Fibroblast of pulmonary artery (primary cell): ENCODE measurements around the gene SPACA6.
A peak's percentile ranks its signal among the peaks of the same experiment; 100 is the strongest.

Source experiments
- DNase-seq: peaks from one replicate; pipeline ENCODE4 v3.0.0-alpha.2; 2010; ENCODE audit warnings: low read depth
- H3K4me3 ChIP-seq: replicated peaks from 2 replicates; pipeline ENCODE4 v1.5.1; 2011; ENCODE audit warnings: low read depth, mild to moderate bottlenecking, control low read depth, low read length, moderate library complexity
- CTCF ChIP-seq: IDR thresholded peaks from 2 replicates; pipeline ENCODE4 v1.5.1; 2011; ENCODE audit warnings: mild to moderate bottlenecking, control low read depth, low read length, inconsistent platforms; ENCODE audit errors: missing control alignments

Gene SPACA6

GRCh38 chr19:51743405-51743804 is 50.3 kb downstream of the SPACA6 start:
- DNase-seq, result no peak
- TF ChIP-seq CTCF, result no peak

GRCh38 chr19:51746731-51747130 is 53.6 kb downstream of the SPACA6 start:
- no peak overlapping the region for H3K4me3 ChIP-seq
- TF ChIP-seq CTCF, result no peak

More at GRCh38 chr19:51743405-51743804, 50.3 kb downstream of the SPACA6 start:
- no peak overlapping the region for H3K4me3 ChIP-seq

GRCh38 chr19:51749979-51750378 is 56.8 kb downstream of the SPACA6 start:
- no peak overlapping the region for H3K4me3 ChIP-seq
- no peak for DNase-seq
- TF ChIP-seq CTCF, result no peak

More at GRCh38 chr19:51746731-51747130, 53.6 kb downstream of the SPACA6 start:
- DNase-seq, result no peak

GRCh38 chr19:51750400-51751094 is 57.4 kb downstream of the SPACA6 start:
- DNase-seq, result no peak
- no peak for TF ChIP-seq CTCF
- H3K4me3 ChIP-seq, result no peak overlapping the region

GRCh38 chr19:51751655-51752054 is 58.5 kb downstream of the SPACA6 start, which contains the start of gene FPR1:
Gene FPR1 (minus strand): TSS chr19:51751878. CDS start chr19:51746994, 4,884 bp downstream.
- no peak within 1 kb of the TSS for H3K4me3 ChIP-seq
- peak; percentile 29 for DNase-seq
- no peak for TF ChIP-seq CTCF

GRCh38 chr19:51754109-51754508 is 61.0 kb downstream of the SPACA6 start:
- TF ChIP-seq CTCF, result no peak
- DNase-seq, result no peak
- H3K4me3 ChIP-seq, result no peak overlapping the region

- TF ChIP-seq CTCF, result no peak
- DNase-seq, result no peak
- no peak overlapping the region for H3K4me3 ChIP-seq
Measured at GRCh38 chr19:51754770-51755169, 61.6 kb downstream of the SPACA6 start.
